GM12878 (cell line): ENCODE measurements around the gene CDCA8. TPM values are rescaled to one million over a fixed set of nuclear protein-coding genes. Genes with fewer than 3 reads are reported as not detected.

ENCODE experiments used
- BCL3 ChIP-seq: IDR thresholded peaks from 2 replicates; pipeline ENCODE4 v1.6.1; 2011; ENCODE audit warnings: borderline replicate concordance, low read depth, mild to moderate bottlenecking, moderate library complexity, low read length; ENCODE audit not compliant: insufficient read depth, poor library complexity, severe bottlenecking
- CBFB ChIP-seq: IDR thresholded peaks from 2 replicates; pipeline ENCODE4 v1.6.1; 2016; ENCODE audit warnings: antibody characterized with exemption, low read depth
- FOXK2 ChIP-seq: fragments of 450-650 bp; IDR thresholded peaks from 2 replicates; pipeline ENCODE4 v1.6.1; 2017; ENCODE audit warnings: mild to moderate bottlenecking, moderate library complexity
- MXI1 ChIP-seq: fragments of 150-350 bp; IDR thresholded peaks from 2 replicates; pipeline ENCODE4 v1.6.1; 2011; ENCODE audit warnings: low read depth, mild to moderate bottlenecking, inconsistent platforms, low read length, improper control_type of control experiment
- NBN ChIP-seq: fragments of 450-650 bp; IDR thresholded peaks from 2 replicates; pipeline ENCODE4 v1.6.1; 2016
- NR2C2 ChIP-seq: IDR thresholded peaks from 2 replicates; pipeline ENCODE4 v1.6.1; 2011; ENCODE audit warnings: borderline replicate concordance, low read depth; ENCODE audit not compliant: control insufficient read depth, insufficient read length
- POLR2A ChIP-seq: IDR thresholded peaks from 2 replicates; pipeline ENCODE4 v1.6.1; 2011; ENCODE audit warnings: low read depth, mild to moderate bottlenecking, low read length
- TBL1XR1 ChIP-seq: IDR thresholded peaks from 2 replicates; pipeline ENCODE4 v1.6.1; 2012; ENCODE audit warnings: low read depth, low read length, improper control_type of control experiment
- ZBTB40 ChIP-seq: fragments of 450-650 bp; IDR thresholded peaks from 2 replicates; pipeline ENCODE4 v1.6.1; 2016; ENCODE audit warnings: mild to moderate bottlenecking, moderate library complexity, borderline replicate concordance
- polyA plus RNA-seq, 11 experiments: library from polyadenylated mRNA; depleted of rRNA in 4 of 11; unstranded in 6 of 11; stranded (reverse) in 5 of 11; fragments of >200 nt; fragmentation: Nextera tagmentation in 4 of 11; fragmentation: Illumina TruSeq in 1 of 11; extraction: Ambion mirVana in 4 of 11; extraction: Trizol in 1 of 11; gene quantifications; 1 replicate in 1 of 11; 2 replicates in 10 of 11; pipeline versions ENCODE4 v1.2.1 to v1.2.3, GENCODE V29; 2011 to 2016; ENCODE audit warnings: inconsistent platforms in 2 of 11, missing spikeins in 2 of 11, low read depth in 1 of 11
- total RNA-seq, 4 experiments: library from RNA; depleted of rRNA in 3 of 4; stranded (reverse); fragments of >200 nt in 3 of 4; fragmentation: Illumina TruSeq in 1 of 4; extraction: Trizol in 1 of 4; gene quantifications; 2 replicates each; pipeline versions ENCODE4 v1.2.1 to v1.2.3, GENCODE V29; 2013 to 2021

Gene CDCA8
- total and polyA plus RNA-seq, 10 of the 15 experiments (the other 5 are each of a cell fraction or from before 2014, with no cell fraction given): 21.3 to 98.1 (median 61.4) TPM

GRCh38 chr1:37708471-37708870 is 16.2 kb downstream of the CDCA8 start (continued):
- TF ChIP-seq ZBTB40 (no peak), CBFB (no peak), TBL1XR1 (no peak), NBN (no peak), BCL3 (no peak), MXI1 (no peak), NR2C2 (no peak), FOXK2 (no peak), POLR2A (no peak)
